T47D (cell line): ENCODE data around the gene GAB2.
A peak's percentile ranks its signal among the peaks of the same experiment; 100 is the strongest.

Experiments
- DNase-seq, 2 experiments: peaks; one replicate each; pipeline versions ENCODE4 v3.0.0 to v3.0.0-alpha.2; 2011 to 2012; ENCODE audit warnings: low read depth in 1 of 2, low spot score in 1 of 2
- JUND ChIP-seq: IDR thresholded peaks from 2 replicates; pipeline ENCODE4 v1.6.1; 2012; ENCODE audit warnings: low read depth
- in situ Hi-C: cut with HindIII; loops from 2 replicates; pipeline ENCODE4 v1.10.0; 2016; ENCODE audit warnings: low sequenced_read_pairs, low pct_unique_long_range_greater_than_20kb

The GAB2 gene

GRCh38 chr11:78259777-78260487 lies 157.7 kb downstream of the GAB2 start:
- peak; percentile 18 to 91 for DNase-seq
- in situ Hi-C loops, result no loop called here
- no peak; the same call in 1 of the 2 replicates for TF ChIP-seq JUND

- no peak for DNase-seq
- in situ Hi-C loops, result no loop called here
- TF ChIP-seq JUND, result no peak
Measured at GRCh38 chr11:78257654-78258053, 160.0 kb downstream of the GAB2 start.

- in situ Hi-C loops, result no loop called here
- no peak for TF ChIP-seq JUND
- no peak for DNase-seq
Measured at GRCh38 chr11:78256962-78257361, 160.7 kb downstream of the GAB2 start.

GRCh38 chr11:78255919-78256318 lies 161.7 kb downstream of the GAB2 start:
- DNase-seq, result no peak
- TF ChIP-seq JUND, result no peak
- in situ Hi-C loops, result no loop called here

DNA sequence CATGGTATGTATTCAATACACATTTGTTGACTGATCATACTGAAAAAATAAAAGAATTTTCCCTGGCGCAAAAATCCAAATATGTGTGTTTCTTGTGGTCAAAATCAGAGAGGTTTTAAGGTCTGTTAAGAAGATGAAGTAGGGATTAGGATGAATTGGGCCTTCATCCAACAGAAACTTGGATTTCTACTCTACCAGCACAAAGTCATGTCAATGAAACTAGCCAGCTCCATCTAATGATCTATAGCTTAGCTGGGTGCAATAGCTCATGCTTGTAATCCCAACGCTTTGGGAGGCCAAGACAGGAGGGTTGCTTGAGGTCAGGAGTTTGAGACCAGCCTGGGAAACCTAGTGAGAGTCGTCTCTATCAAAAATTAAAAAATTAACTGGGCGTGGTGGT lies 163.4 kb downstream of the GAB2 start:
- DNase-seq, result no peak
- TF ChIP-seq JUND, result no peak
- in situ Hi-C loops, result no loop called here

DNA sequence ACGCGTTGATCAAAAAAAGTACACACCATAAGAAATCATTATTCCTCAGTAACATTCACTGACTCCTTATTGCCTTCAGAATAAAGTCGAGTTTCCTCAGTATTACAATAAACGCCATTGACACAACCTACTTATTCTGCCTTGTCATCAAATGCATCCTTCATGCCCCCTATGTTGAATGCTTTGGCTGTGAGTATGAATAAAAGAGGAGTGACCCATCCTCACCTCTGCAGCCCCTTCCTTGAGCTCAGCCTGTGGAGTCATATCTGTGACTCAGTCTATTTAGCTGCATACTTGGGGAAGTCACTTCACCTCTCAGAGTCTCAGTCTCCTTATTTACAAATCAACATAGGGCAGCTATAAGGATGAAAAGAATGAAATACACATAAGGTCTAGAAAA lies 163.8 kb downstream of the GAB2 start:
- no peak for TF ChIP-seq JUND
- in situ Hi-C loops, result no loop called here
- no peak for DNase-seq

DNA sequence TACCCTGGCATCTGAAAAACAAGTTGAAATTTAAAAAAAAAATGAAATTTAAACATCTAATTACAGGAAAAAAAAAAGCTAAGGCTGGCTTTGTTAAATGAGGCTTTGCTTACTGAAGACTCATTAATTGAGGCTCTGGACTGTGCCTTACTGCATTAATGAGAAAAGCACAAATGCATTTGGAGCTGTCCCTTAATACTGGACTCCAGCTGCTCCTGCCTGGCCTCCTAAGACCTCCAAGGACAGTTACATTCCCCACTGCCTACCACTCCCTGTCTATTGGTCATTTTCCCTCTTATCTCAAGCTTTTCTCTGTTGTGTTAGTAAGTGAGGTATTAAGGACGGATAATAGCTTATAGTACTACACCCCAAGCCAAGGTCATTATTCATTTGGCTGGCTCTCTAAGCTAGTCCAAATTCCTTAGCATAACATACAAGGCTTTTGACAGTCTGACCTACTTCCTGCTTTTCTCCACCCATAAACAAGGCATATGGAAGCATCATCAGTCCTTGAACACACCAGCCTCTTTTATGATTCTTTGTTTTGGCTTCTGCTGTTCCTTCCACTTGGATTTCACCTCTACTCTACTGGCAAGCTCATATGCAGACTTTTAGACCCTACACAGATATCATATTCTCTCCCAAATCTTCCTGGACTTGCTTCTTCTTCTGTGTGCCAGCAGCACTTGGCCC lies 166.4 kb downstream of the GAB2 start:
- in situ Hi-C loops, result no loop called here
- DNase-seq, result no peak
- no peak for TF ChIP-seq JUND

DNA sequence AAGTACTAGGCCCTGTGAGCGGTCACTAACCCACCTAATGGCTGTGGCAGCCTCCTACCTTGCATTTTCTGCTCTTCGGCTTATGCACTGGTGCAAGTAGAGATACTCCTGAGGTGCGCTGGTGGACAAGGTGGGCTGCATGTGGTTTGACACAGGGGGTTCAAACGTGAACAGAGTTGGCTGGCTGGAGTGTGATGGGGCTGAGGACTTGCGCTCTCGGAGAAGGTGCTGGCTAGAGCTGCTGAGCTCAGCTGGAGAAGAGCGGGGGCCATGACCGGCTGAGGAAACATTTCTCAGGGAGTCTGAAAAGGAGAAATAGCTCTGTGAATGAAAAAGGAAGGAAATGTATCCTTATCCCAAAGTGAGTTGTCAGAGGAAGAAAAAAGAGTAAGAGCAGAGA lies 167.5 kb downstream of the GAB2 start:
- no peak for DNase-seq
- no peak for TF ChIP-seq JUND
- in situ Hi-C loops, result no loop called here

DNA sequence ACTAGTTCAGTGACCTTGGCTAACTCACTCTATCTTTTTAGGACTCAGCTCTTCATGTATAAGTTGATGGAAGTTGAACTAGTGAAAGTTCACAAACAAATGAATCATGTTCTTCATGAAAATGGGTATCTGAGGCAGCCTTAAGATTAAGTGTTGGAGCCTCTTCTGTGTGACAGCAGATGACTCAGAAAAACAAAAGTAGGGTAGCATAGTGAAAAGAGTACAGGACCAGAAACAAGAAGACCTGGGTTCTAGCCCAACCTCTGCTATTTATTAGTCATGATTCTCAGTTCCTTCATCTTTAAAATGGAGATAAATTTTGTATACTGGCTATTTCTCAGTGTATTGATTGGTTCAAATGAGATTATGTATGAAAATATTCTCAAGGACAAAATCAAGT lies 168.7 kb downstream of the GAB2 start:
- in situ Hi-C loops, result no loop called here

DNA sequence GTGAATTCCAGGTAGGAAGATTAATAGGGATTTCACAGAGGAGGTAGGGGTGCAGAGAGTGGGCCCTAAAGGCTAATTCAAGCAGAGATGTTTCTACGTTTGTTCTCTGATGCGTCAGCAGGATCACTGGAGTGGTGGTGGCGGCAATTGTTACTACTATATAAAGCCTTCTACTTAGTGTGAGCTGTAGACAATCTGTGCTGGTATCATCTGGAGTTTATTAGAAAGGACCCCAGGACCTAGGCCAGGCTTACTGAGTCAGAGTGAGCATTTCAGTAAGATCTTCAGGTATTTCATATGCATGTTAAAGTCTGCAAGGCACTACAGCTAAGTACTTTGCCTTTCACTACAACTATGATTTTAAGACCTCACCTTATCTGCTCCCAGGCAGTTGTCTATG lies 169.4 kb downstream of the GAB2 start:
- in situ Hi-C loops, result no loop called here
- DNase-seq, result no peak
- TF ChIP-seq JUND, result no peak

More for the DNA sequence above, 168.7 kb downstream of the GAB2 start:
- no peak for TF ChIP-seq JUND
- no peak for DNase-seq

- in situ Hi-C loops, result no loop called here
- DNase-seq, result no peak
- no peak for TF ChIP-seq JUND
Measured at GRCh38 chr11:78244546-78245255, 172.9 kb downstream of the GAB2 start.

DNA sequence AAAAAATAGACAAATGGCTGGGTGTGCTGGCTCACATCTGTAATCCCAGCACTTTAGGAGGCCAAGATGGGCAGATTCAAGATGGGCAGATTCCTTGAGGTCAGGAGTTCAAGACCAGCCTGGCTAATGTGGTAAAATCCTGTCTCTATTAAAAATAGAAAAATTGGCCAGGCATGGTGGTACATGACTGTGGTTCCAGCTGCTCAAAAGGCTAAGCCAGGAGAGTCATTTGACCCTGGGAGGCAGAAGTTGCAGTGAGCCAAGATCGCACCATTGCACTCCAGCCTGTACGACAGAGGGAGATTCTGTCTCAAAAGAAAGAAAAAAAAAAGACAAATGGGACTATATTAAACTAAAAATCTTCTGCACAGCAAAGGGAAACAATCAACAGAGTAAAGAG lies 173.5 kb downstream of the GAB2 start:
- DNase-seq, result no peak
- in situ Hi-C loops, result no loop called here
- no peak for TF ChIP-seq JUND

GRCh38 chr11:78241475-78241874 lies 176.1 kb downstream of the GAB2 start:
- in situ Hi-C loops, result no loop called here

GRCh38 chr11:78239781-78240180 lies 177.8 kb downstream of the GAB2 start:
- TF ChIP-seq JUND, result no peak
- in situ Hi-C loops, result no loop called here
- no peak for DNase-seq

More at GRCh38 chr11:78241475-78241874, 176.1 kb downstream of the GAB2 start:
- TF ChIP-seq JUND, result no peak
- no peak for DNase-seq
